SK-N-SH (cell line): ENCODE measurements around the gene SRGAP3. TPM values are rescaled to one million over a fixed set of nuclear protein-coding genes. Genes with fewer than 3 reads are reported as not detected.

Experiments used
- CTCF ChIA-PET: fragments of 300-600, 350-600 bp; formaldehyde crosslinking; extraction: SDS; loops from one replicate; lab custom pipeline; 2021; lab: Yijun Ruan, JAX
- POLR2A ChIA-PET: fragments of 350-600 bp; sonication (Branson Sonifier 250); formaldehyde crosslinking; extraction: SDS; loops from one replicate; lab custom pipeline; 2020; ENCODE audit warnings: antibody characterized with exemption, inconsistent platforms; lab: Yijun Ruan, JAX
- DNase-seq: peaks from one replicate; pipeline ENCODE4 v3.0.0; 2012
- H2AFZ ChIP-seq: fragments of 200-600 bp; sonication (generic); 2 replicates; pipeline ENCODE4 v1.8.1; 2016; ENCODE audit warnings: antibody characterized with exemption, mild to moderate bottlenecking, low read depth
- H3F3A ChIP-seq: fragments of 200-600 bp; sonication (generic); replicated peaks from 2 replicates; pipeline ENCODE3; 2016; ENCODE audit warnings: antibody characterized with exemption, mild to moderate bottlenecking; ENCODE audit not compliant: insufficient read depth
- H3K27ac ChIP-seq, 2 experiments: fragments of 200-500 bp in 1 of 2; fragments of 200-600 bp in 1 of 2; sonication (Bioruptor generic) in 1 of 2; sonication (generic), shearing (Covaris generic) in 1 of 2; 2 replicates each; pipeline versions ENCODE4 v1.5.1 to v1.6.1; 2014 to 2016; ENCODE audit warnings: low read depth in 2 of 2, inconsistent platforms in 1 of 2, low read length in 1 of 2, mild to moderate bottlenecking in 1 of 2, mixed read lengths in 1 of 2
- H3K27me3 ChIP-seq: fragments of 200-600 bp; sonication (generic), shearing (Covaris generic); 2 replicates; pipeline ENCODE4 v1.6.1; 2016; ENCODE audit warnings: mixed run types; ENCODE audit not compliant: insufficient read depth
- H3K36me3 ChIP-seq, 2 experiments: fragments of 200-500 bp in 1 of 2; fragments of 200-600 bp in 1 of 2; sonication (Bioruptor generic) in 1 of 2; sonication (generic) in 1 of 2; replicated peaks in 1 of 2; 2 replicates each; pipeline versions ENCODE3 to v1.5.1; 2014 to 2016; ENCODE audit warnings: low read length in 1 of 2, mild to moderate bottlenecking in 1 of 2; ENCODE audit not compliant: insufficient read depth in 2 of 2, control insufficient read depth in 1 of 2
- H3K4me1 ChIP-seq, 2 experiments: fragments of 200-500 bp in 1 of 2; fragments of 200-600 bp in 1 of 2; sonication (Bioruptor generic) in 1 of 2; sonication (generic), shearing (Covaris generic) in 1 of 2; 2 replicates each; pipeline versions ENCODE4 v1.5.1 to v1.6.1; 2014 to 2016; ENCODE audit warnings: low read depth in 1 of 2, low read length in 1 of 2, mixed run types in 1 of 2; ENCODE audit not compliant: insufficient read depth in 2 of 2, control insufficient read depth in 1 of 2
- H3K4me2 ChIP-seq: fragments of 200-600 bp; sonication (generic), shearing (Covaris generic); 2 replicates; pipeline ENCODE4 v1.6.1; 2017; ENCODE audit warnings: mixed run types
- H3K4me3 ChIP-seq, 2 experiments: fragments of 200-500 bp in 1 of 2; fragments of 200-600 bp in 1 of 2; sonication (Bioruptor generic) in 1 of 2; sonication (generic), shearing (Covaris generic) in 1 of 2; 2 replicates each; pipeline versions ENCODE4 v1.5.1 to v1.8.1; 2014 to 2016; ENCODE audit warnings: low read depth in 2 of 2, inconsistent platforms in 1 of 2, low read length in 1 of 2, mild to moderate bottlenecking in 1 of 2, mixed read lengths in 1 of 2, moderate library complexity in 1 of 2
- H3K79me2 ChIP-seq: fragments of 200-600 bp; sonication (generic); 2 replicates; pipeline ENCODE4 v1.8.1; 2017; ENCODE audit warnings: mild to moderate bottlenecking; ENCODE audit not compliant: insufficient read depth
- H3K9ac ChIP-seq: fragments of 200-600 bp; sonication (generic); 2 replicates; pipeline ENCODE4 v1.6.1; 2017; ENCODE audit warnings: mixed run types
- H3K9me2 ChIP-seq: fragments of 200-600 bp; sonication (generic); 2 replicates; pipeline ENCODE4 v1.6.1; 2017; ENCODE audit warnings: mixed run types
- H3K9me3 ChIP-seq: fragments of 200-600 bp; sonication (generic); 2 replicates; pipeline ENCODE4 v1.6.1; 2017; ENCODE audit warnings: mixed run types, mild to moderate bottlenecking, moderate library complexity
- H4K20me1 ChIP-seq: fragments of 200-600 bp; sonication (generic); 2 replicates; pipeline ENCODE4 v1.6.1; 2017; ENCODE audit warnings: mild to moderate bottlenecking, mixed run types; ENCODE audit not compliant: insufficient read depth
- CHD2 ChIP-seq: fragments of 150-350 bp; IDR thresholded peaks from 2 replicates; pipeline ENCODE4 v1.6.1; 2018; ENCODE audit warnings: low read length; ENCODE audit not compliant: partially characterized antibody
- ELF1 ChIP-seq: IDR thresholded peaks from 2 replicates; pipeline ENCODE4 v1.4.0; 2012
- EZH2phosphoT487 ChIP-seq: fragments of 200-600 bp; sonication (generic); IDR thresholded peaks from 2 replicates; pipeline ENCODE4 v1.6.1; 2017; ENCODE audit warnings: low read depth, mixed run types, mild to moderate bottlenecking, antibody characterized with exemption, moderate library complexity, borderline replicate concordance
- FOSL2 ChIP-seq: IDR thresholded peaks from 2 replicates; pipeline ENCODE4 v1.4.0; 2012; ENCODE audit warnings: low read depth, mild to moderate bottlenecking, moderate library complexity, borderline replicate concordance
- FOXM1 ChIP-seq: IDR thresholded peaks from 2 replicates; pipeline ENCODE4 v1.4.0; 2012; ENCODE audit warnings: low read depth, mild to moderate bottlenecking
- GABPA ChIP-seq: IDR thresholded peaks from 2 replicates; pipeline ENCODE4 v1.4.0; 2012; ENCODE audit warnings: low read depth, mild to moderate bottlenecking
- MEF2A ChIP-seq: IDR thresholded peaks from 2 replicates; pipeline ENCODE4 v1.4.0; 2012; ENCODE audit warnings: low read depth, borderline replicate concordance
- MXI1 ChIP-seq: IDR thresholded peaks from 2 replicates; pipeline ENCODE4 v1.6.1; 2012; ENCODE audit warnings: mild to moderate bottlenecking, low read depth, low read length, improper control_type of control experiment
- POLR2AphosphoS5 ChIP-seq: IDR thresholded peaks from 2 replicates; pipeline ENCODE4 v1.6.1; 2012; ENCODE audit warnings: low read depth, low read length
- RCOR1 ChIP-seq: fragments of 150-350 bp; IDR thresholded peaks from 2 replicates; pipeline ENCODE4 v1.6.1; 2017; ENCODE audit warnings: antibody characterized with exemption, low read length
- RFX5 ChIP-seq: IDR thresholded peaks from 2 replicates; pipeline ENCODE4 v1.6.1; 2012; ENCODE audit warnings: mild to moderate bottlenecking, improper control_type of control experiment, low read length
- SIN3A ChIP-seq: IDR thresholded peaks from 2 replicates; pipeline ENCODE4 v1.6.1; 2012; ENCODE audit warnings: low read depth, mild to moderate bottlenecking, low read length, moderate library complexity, borderline replicate concordance
- SMC3 ChIP-seq: IDR thresholded peaks from 2 replicates; pipeline ENCODE4 v1.6.1; 2012; ENCODE audit warnings: low read depth, low read length, improper control_type of control experiment
- YY1 ChIP-seq: IDR thresholded peaks from 2 replicates; pipeline ENCODE4 v1.4.0; 2012; ENCODE audit warnings: low read depth, mild to moderate bottlenecking
- WGBS: methylation state at CpG from one replicate; pipeline ENCODE4 v1.1.6; 2017; ENCODE audit warnings: low lambda C conversion rate; 5-methylcytosine and 5-hydroxymethylcytosine counted together
- polyA plus RNA-seq, 3 experiments: library from polyadenylated mRNA; depleted of rRNA; stranded (reverse); fragments of >200 nt; gene quantifications; 2 replicates each; pipeline ENCODE4 v1.2.3, GENCODE V29; 2012
- TF ChIP-seq, protein P1 (sequence below): IDR thresholded peaks from 2 replicates; pipeline ENCODE4; 2012
- TF ChIP-seq, protein P2 (sequence below): IDR thresholded peaks from 2 replicates; pipeline ENCODE4 v1.4.0; 2012; ENCODE audit warnings: low read depth, borderline replicate concordance

Gene SRGAP3
- polyA plus RNA-seq, 1 of the 3 experiments (the other 2 are of a cell fraction) = 2.8 TPM

DNA sequence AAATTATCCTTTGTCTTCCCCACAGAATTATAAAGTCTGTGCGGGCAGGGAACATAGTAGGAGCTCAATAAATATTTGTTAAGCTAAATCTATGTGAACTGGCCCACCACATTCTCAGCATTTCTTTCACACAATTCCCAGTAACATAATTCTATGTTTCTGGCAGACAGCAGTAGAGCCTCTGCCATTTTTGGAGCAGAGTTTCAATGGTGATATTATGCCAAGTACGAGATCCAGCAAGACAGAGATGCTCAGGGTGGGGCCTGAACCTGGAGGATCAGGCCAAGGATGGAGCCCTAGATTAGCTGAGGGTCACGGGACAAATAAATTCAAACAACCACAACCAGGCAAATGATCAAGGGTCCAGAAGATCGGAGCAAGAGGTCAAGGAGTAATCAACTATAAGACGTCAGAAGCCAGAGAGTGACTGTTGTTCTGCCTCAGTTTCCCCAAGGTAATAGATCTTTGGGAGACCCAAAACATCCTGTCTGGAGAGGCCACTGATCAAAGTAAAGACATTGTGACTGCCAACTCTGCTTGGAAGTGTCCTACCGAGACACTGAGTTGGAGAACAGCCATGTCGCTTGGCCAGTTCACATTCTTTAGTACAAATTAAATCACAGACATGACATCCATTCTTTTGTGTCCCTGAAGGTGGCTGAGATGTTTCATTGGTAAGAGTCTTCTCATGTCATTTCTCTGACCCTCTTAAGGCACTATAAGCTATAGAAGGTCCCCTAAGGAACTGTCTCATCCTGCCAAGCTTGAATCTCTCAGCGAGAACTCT, 15.4 kb downstream of the SRGAP3 start:
- Histone ChIP-seq H3K27me3 (no peaks in the 10 kb centered on the region), H3K27ac (no peak overlapping the region), H3K9me2 (no peaks in the 10 kb centered on the region), H3K36me3 (no peaks in the 10 kb centered on the region), H3K4me3 (no peak overlapping the region), H3K4me1 (peaks cover 0 to 8% of the 10 kb centered on the region in 2 experiments; a peak in 2 of 4 replicates), H3K79me2 (no peaks in the 10 kb centered on the region), H3K9me3 (no peaks in the 10 kb centered on the region), H3K4me2 (no peak overlapping the region), H3F3A (no peaks in the 10 kb centered on the region), H2AFZ (no peak overlapping the region), H3K9ac (no peak overlapping the region), H4K20me1 (no peaks in the 10 kb centered on the region)
- WGBS = 75% methylated on average over 8 of the region's 8 CpGs
- TF ChIP-seq ELF1 (no peak), MXI1 (no peak), EZH2phosphoT487 (no peak), FOSL2 (no peak), GABPA (no peak)
- TF ChIP-seq, protein P1, sequence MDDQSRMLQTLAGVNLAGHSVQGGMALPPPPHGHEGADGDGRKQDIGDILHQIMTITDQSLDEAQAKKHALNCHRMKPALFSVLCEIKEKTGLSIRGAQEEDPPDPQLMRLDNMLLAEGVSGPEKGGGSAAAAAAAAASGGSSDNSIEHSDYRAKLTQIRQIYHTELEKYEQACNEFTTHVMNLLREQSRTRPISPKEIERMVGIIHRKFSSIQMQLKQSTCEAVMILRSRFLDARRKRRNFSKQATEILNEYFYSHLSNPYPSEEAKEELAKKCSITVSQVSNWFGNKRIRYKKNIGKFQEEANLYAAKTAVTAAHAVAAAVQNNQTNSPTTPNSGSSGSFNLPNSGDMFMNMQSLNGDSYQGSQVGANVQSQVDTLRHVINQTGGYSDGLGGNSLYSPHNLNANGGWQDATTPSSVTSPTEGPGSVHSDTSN = no peak
- TF ChIP-seq, protein P2, sequence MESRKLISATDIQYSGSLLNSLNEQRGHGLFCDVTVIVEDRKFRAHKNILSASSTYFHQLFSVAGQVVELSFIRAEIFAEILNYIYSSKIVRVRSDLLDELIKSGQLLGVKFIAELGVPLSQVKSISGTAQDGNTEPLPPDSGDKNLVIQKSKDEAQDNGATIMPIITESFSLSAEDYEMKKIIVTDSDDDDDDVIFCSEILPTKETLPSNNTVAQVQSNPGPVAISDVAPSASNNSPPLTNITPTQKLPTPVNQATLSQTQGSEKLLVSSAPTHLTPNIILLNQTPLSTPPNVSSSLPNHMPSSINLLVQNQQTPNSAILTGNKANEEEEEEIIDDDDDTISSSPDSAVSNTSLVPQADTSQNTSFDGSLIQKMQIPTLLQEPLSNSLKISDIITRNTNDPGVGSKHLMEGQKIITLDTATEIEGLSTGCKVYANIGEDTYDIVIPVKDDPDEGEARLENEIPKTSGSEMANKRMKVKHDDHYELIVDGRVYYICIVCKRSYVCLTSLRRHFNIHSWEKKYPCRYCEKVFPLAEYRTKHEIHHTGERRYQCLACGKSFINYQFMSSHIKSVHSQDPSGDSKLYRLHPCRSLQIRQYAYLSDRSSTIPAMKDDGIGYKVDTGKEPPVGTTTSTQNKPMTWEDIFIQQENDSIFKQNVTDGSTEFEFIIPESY = no peak
- CTCF ChIA-PET = interaction anchor here (1.3 to 3.3 kb wide), 2 partner anchors 16 to 246 kb away, joined by 6 to 12 read pairs; partner anchors contain the start of gene SRGAP3
- DNase-seq = no peak
- POLR2A ChIA-PET = no interaction called here

DNA sequence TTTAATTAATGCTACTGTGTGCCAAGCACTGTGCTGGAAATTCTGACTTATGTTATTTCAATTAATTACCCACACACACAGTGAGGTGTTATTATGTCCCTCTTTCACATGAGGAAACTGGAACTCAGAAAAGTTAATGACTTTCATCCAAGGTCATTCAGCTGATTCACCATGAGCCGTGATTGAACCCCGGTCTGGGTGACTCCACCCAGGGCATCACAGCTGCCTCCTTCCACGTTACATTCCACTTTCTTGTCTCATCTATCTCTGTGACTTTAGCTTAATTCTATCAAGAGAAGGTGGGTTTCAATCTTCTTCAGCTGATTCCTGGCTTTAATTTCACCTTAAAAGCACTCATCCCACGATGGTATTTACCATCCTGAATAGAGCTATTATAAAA, 16.3 kb downstream of the SRGAP3 start:
- Histone ChIP-seq H3K27me3 (no peaks in the 10 kb centered on the region), H3K4me3 (no peak overlapping the region), H3K27ac (no peak overlapping the region), H3K9ac (no peak overlapping the region), H3K4me1 (peaks cover 0 to 9% of the 10 kb centered on the region in 2 experiments; a peak in 2 of 4 replicates), H3K36me3 (no peaks in the 10 kb centered on the region), H2AFZ (no peak overlapping the region), H3K9me2 (no peaks in the 10 kb centered on the region), H3K4me2 (no peak overlapping the region), H4K20me1 (no peaks in the 10 kb centered on the region), H3K9me3 (no peaks in the 10 kb centered on the region), H3F3A (no peaks in the 10 kb centered on the region), H3K79me2 (no peaks in the 10 kb centered on the region)
- no peak for DNase-seq
- ChIA-PET POLR2A (no interaction called here), CTCF (interaction anchor here (1.3 to 3.3 kb wide), 2 partner anchors 17 to 246 kb away, joined by 6 to 12 read pairs; partner anchors contain the start of gene SRGAP3)
- WGBS = 69% methylated on average over 4 of the region's 4 CpGs
- TF ChIP-seq FOXM1 (no peak), SMC3 (no peak), MEF2A (no peak), POLR2AphosphoS5 (no peak), CHD2 (no peak), RCOR1 (no peak), RFX5 (no peak), YY1 (no peak), SIN3A (no peak)
